WI38 (cell line): ENCODE results near the gene RSRC1.

Experiments used
- H3K4me3 ChIP-seq: 2 replicates; pipeline ENCODE4 v1.5.1; 2011; ENCODE audit warnings: low read depth, mild to moderate bottlenecking, control low read depth, low read length
- TF ChIP-seq, protein P1 (sequence below): IDR thresholded peaks from 2 replicates; pipeline ENCODE4 v1.5.1; 2012; ENCODE audit warnings: low read depth, mild to moderate bottlenecking, control low read depth, low read length

RSRC1 gene

DNA sequence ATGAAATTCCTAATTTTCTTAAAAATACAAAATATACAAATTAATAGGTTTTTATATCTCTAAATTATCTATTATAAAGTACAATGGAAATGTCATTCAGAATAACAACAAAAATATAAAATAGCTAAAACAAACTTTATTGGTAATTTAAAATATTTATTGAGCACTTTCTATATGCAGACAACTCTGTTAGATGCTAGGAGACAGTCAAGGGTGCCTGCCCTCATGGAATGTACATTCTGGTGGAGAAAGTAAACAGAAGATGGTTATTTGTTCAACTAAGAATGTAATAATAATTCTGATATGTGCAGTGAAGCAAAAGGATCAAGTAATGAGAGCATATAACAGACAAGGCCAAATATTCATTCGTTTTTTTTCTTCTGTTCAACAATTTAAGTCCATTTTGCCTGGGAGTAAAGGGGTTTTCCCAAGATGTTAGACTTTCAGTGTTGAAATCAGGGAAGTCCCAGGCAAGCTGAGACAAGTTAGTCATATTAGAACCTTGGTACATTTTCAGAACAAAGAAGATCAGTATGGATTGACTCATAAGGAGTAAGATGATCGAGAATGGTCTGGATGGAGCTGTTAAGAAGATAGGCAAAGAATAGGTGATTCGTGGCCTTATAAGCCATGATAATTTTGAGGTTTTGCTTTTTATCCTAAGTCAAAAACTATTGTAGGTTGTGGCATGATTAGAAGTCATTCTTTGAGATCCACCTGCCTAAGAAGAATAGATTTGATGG lies 310.9 kb downstream of the RSRC1 start:
- TF ChIP-seq, protein P1, sequence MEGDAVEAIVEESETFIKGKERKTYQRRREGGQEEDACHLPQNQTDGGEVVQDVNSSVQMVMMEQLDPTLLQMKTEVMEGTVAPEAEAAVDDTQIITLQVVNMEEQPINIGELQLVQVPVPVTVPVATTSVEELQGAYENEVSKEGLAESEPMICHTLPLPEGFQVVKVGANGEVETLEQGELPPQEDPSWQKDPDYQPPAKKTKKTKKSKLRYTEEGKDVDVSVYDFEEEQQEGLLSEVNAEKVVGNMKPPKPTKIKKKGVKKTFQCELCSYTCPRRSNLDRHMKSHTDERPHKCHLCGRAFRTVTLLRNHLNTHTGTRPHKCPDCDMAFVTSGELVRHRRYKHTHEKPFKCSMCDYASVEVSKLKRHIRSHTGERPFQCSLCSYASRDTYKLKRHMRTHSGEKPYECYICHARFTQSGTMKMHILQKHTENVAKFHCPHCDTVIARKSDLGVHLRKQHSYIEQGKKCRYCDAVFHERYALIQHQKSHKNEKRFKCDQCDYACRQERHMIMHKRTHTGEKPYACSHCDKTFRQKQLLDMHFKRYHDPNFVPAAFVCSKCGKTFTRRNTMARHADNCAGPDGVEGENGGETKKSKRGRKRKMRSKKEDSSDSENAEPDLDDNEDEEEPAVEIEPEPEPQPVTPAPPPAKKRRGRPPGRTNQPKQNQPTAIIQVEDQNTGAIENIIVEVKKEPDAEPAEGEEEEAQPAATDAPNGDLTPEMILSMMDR: no peak
- H3K4me3 ChIP-seq: no peak overlapping the region

DNA sequence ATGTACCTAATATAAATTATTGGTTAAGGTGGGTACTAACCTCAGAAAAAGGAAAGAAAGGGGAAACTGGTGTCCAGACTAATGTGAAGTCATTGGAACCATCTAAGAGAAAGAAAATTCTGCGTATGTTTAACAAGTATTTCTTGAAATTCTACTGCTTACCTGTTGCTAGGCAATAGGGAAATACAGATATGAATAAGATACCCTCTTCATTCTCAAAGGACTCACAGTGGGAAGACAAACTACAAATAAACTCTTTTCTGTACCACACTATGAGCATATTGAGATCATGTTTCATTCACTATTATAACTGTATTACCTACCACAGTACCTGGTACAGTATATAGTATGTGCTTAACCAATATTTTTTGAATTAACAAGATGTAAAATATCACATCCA lies 320.6 kb downstream of the RSRC1 start:
- TF ChIP-seq, protein P1: no peak
- no peak overlapping the region for H3K4me3 ChIP-seq

DNA sequence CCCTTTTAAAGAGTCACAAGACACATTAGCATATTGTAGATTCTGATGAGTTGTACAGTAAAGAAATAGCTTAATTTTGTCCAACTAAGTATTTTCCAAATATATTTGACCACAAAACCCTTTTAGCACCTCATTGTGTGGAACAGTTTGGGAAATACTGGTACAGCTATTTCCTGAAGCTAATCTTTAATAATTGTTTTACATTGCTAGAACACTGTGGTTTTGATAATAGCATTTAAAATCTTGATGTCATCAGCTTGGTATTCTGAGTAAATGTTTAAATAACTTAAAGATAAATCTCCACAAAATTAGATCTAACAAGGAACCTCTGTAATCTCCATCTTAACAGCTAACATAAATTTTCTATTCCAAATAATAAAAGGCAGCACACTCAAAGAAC lies 321.1 kb downstream of the RSRC1 start:
- TF ChIP-seq, protein P1: no peak
- H3K4me3 ChIP-seq: no peak overlapping the region

DNA sequence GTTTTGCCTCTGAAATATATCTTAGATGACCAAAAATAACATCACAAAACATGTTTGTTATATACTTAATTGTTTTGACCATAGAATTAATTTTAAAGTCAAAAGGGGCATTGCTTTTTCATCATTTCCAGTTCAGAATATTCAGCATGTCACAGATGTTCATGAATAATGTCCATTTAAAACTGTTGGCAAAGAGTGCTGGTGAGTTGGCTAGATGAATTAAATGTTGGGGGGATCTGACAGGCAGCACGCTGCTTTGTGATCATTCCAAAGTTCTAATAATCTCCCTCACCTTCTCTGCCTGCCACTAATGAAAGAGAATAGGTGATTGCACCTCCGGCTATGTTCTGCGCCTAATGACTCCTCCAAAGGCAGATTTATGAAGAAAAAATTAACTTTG lies 321.9 kb downstream of the RSRC1 start:
- no peak overlapping the region for H3K4me3 ChIP-seq
- TF ChIP-seq, protein P1: no peak

DNA sequence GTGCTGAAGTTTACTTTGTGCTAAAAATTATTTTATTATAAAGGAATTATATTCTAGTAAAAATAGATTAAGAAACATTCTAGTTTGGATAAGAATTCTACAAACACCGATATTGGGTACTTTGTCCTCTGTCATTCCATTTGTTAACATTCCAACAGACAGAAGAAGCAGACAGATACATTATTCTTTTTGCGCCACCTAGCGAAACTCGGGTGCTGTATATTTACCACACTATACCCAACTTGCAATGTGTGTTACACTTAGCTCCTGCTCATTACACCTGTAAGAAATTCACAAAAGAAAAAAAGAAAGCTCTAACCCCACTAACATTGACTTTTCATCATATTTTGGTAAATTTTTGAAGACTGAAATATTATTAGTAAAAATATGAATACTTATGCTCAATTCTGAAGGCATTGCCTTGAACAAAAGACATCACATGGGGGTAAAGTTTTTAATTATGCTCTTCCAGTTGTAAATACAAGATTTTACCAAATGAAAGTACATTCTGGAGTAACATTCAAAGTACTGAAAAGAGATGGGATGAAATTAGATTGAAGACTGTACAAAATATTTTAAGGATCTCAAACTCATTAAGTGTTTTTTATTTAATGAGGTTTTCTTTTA lies 324.6 kb downstream of the RSRC1 start:
- TF ChIP-seq, protein P1: peak; percentile 58
- H3K4me3 ChIP-seq: no peak overlapping the region

DNA sequence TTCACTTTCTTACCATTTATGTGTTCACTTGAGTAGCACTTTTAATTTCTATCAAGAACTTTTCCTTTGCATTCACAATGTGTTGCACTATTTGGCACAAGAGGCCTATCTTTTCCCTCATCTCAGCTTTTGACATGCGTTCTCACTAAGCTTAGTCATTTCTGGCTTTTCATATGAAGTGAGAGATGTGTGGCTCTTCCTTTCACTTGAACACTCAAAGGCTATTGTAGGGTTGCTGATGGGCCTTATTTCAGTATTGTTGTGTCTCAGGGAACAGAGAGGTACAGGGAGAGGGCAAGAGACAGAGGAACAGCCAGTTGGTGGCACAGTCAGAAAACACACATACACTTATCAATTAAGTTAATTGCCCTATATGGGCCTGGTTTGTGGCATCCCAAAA lies 333.7 kb downstream of the RSRC1 start:
- TF ChIP-seq, protein P1: no peak
- H3K4me3 ChIP-seq: no peak overlapping the region

DNA sequence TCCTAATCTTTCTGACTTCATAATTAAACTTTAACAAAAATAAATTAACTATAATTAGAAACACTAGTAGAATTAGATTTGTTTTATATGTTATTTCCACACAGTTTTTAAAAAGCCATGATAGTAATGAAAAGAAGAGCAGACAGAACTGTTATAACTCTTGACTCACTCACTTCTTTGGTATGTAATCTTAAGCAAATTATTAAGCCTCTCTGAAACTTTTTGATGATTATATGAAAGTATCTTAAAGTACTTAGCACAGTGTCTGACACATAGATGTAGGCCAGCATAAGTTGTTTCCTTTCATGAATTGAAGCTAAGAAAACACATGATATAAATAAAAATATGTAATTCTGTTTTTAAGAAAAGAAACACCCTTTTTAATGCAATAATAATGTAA lies 337.5 kb downstream of the RSRC1 start:
- no peak overlapping the region for H3K4me3 ChIP-seq
- TF ChIP-seq, protein P1: no peak
